NB4 (cell line): Measurements from ENCODE around the gene DIP2C.

Source experiments
- MYC ChIP-seq: IDR thresholded peaks from 2 replicates; pipeline ENCODE4 v1.6.1; 2011; ENCODE audit warnings: low read depth, low read length
- POLR2A ChIP-seq: IDR thresholded peaks from 2 replicates; pipeline ENCODE4 v1.6.1; 2011; ENCODE audit warnings: mild to moderate bottlenecking; ENCODE audit not compliant: insufficient read length; ENCODE audit errors: extremely low read depth
- TF ChIP-seq, protein P1 (sequence below): IDR thresholded peaks from one replicate; pipeline ENCODE4 v1.5.1; 2012; ENCODE audit warnings: low read depth, low read length
- TF ChIP-seq, protein P2 (sequence below): IDR thresholded peaks from 2 replicates; pipeline ENCODE4 v1.6.1; 2011; ENCODE audit warnings: low read depth, low read length

DNA sequence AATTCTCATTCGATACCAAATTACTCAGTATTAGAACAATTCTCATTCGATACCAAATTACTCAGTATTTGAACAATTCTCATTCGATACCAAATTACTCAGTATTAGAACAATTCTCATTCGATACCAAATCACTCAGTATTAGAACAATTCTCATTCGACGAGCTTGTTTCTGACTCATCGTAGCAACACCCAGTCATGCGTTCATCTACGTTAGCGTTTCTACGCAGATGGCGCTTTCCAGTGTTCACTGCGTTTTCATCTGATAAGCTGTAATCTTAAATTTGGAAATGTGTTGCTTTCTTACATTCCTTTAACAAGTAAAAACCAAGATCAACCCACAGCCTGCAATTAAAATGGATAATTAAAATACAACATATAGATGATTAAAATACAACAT lies 277.9 kb downstream of the DIP2C start:
- TF ChIP-seq, protein P1, sequence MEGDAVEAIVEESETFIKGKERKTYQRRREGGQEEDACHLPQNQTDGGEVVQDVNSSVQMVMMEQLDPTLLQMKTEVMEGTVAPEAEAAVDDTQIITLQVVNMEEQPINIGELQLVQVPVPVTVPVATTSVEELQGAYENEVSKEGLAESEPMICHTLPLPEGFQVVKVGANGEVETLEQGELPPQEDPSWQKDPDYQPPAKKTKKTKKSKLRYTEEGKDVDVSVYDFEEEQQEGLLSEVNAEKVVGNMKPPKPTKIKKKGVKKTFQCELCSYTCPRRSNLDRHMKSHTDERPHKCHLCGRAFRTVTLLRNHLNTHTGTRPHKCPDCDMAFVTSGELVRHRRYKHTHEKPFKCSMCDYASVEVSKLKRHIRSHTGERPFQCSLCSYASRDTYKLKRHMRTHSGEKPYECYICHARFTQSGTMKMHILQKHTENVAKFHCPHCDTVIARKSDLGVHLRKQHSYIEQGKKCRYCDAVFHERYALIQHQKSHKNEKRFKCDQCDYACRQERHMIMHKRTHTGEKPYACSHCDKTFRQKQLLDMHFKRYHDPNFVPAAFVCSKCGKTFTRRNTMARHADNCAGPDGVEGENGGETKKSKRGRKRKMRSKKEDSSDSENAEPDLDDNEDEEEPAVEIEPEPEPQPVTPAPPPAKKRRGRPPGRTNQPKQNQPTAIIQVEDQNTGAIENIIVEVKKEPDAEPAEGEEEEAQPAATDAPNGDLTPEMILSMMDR = no peak
- TF ChIP-seq POLR2A (no peak), MYC (no peak)
- TF ChIP-seq, protein P2, sequence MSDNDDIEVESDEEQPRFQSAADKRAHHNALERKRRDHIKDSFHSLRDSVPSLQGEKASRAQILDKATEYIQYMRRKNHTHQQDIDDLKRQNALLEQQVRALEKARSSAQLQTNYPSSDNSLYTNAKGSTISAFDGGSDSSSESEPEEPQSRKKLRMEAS = no peak
